MCF 10A (cell line): ENCODE measurements around the gene TMEM209. TPM values are rescaled to one million over a fixed set of nuclear protein-coding genes. Genes with fewer than 3 reads are reported as not detected.

ENCODE experiments used
- BruUV-seq: library from RNA; stranded (reverse); fragments of 400-500 nt; replicated peaks from 2 replicates; lab custom pipeline; 2021; lab: Mats Ljungman, UMichigan
- CTCF ChIA-PET: fragments of 300-600 bp; sonication (Branson Sonifier 250); formaldehyde crosslinking; extraction: SDS; loops from one replicate; lab custom pipeline; 2021; ENCODE audit warnings: antibody characterized with exemption, inconsistent platforms; lab: Yijun Ruan, JAX
- POLR2A ChIA-PET: fragments of 300-600, 350-650 bp; sonication (Branson Sonifier 250); formaldehyde crosslinking; extraction: SDS; loops from one replicate; lab custom pipeline; 2020; ENCODE audit warnings: antibody characterized with exemption, inconsistent platforms; lab: Yijun Ruan, JAX
- DNase-seq: peaks from one replicate; pipeline ENCODE4 v3.0.0-alpha.2; 2018; ENCODE audit not compliant: unreplicated experiment
- H3K27ac Mint-ChIP-seq: one replicate; pipeline ENCODE4 v1.8.0; 2022; ENCODE audit warnings: mild to moderate bottlenecking, low read depth, mixed read lengths; ENCODE audit not compliant: unreplicated experiment
- H3K27me3 Mint-ChIP-seq: one replicate; pipeline ENCODE4 v1.8.0; 2022; ENCODE audit warnings: mixed read lengths; ENCODE audit not compliant: insufficient read depth, unreplicated experiment
- H3K36me3 Mint-ChIP-seq: one replicate; pipeline ENCODE4 v1.8.0; 2022; ENCODE audit warnings: mild to moderate bottlenecking, moderate library complexity, mixed read lengths; ENCODE audit not compliant: insufficient read depth, unreplicated experiment
- H3K4me1 Mint-ChIP-seq: one replicate; pipeline ENCODE4 v1.8.0; 2022; ENCODE audit warnings: mixed read lengths; ENCODE audit not compliant: insufficient read depth, unreplicated experiment
- H3K4me3 Mint-ChIP-seq: one replicate; pipeline ENCODE4 v1.8.0; 2022; ENCODE audit warnings: mild to moderate bottlenecking, moderate library complexity, mixed read lengths; ENCODE audit not compliant: unreplicated experiment
- H3K9me3 Mint-ChIP-seq: one replicate; pipeline ENCODE4 v1.8.0; 2022; ENCODE audit warnings: mixed read lengths; ENCODE audit not compliant: unreplicated experiment
- intact Hi-C: fragments of 100-400 bp; cut with micrococcal nuclease; formaldehyde crosslinking; loops from 2 replicates; pipeline ENCODE4 v1.14.1; 2022
- total RNA-seq: library from RNA; stranded (reverse); gene quantifications from 2 replicates; pipeline ENCODE4 v1.2.3, GENCODE V29; 2022
- TF ChIP-seq, protein P1 (sequence below): fragments of 200-600 bp; IDR thresholded peaks from one replicate; pipeline ENCODE4 v1.8.0; 2022; ENCODE audit warnings: antibody characterized with exemption, mild to moderate bottlenecking; ENCODE audit not compliant: unreplicated experiment

Gene TMEM209
- total RNA-seq, 1 experiment from 2014 or later = 38.3 TPM

DNA sequence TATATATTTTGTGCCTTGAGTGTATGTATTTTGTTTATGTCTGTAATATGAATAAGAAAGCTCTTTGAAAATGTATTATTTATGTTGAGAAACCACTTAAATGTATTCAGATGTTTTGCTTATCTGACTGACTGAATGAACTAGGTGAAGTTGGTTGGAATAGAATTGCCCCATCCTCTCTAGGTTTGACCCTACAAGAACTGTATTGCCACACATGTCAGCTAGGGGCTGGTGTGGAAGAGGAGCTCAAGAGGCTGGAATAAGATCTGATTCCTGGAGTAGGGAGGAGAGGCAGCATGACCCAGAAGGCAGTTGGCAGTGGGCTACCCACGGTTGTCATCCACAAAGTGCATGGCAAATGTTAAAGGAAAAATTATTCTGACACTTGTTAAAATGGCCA lies 11.5 kb upstream of the TMEM209 start:
- POLR2A ChIA-PET = interaction anchor here (0.8 to 1.2 kb wide), 3 partner anchors 12 to 115 kb away, joined by 3 read pairs; partner anchors contain the start of gene TMEM209
- H3K27me3 Mint-ChIP-seq = no peaks in the 10 kb centered on the region
- H3K36me3 Mint-ChIP-seq = no peaks in the 10 kb centered on the region
- H3K4me3 Mint-ChIP-seq = no peak overlapping the region
- no peak overlapping the region for H3K27ac Mint-ChIP-seq
- H3K4me1 Mint-ChIP-seq = no peaks in the 10 kb centered on the region
- CTCF ChIA-PET = interaction anchor here (0.5 to 0.6 kb wide), 2 partner anchors 35 to 270 kb away, joined by 3 read pairs; no protein-coding TSS in a partner anchor
- H3K9me3 Mint-ChIP-seq = no peaks in the 10 kb centered on the region
- no TSS peak for BruUV-seq
- intact Hi-C loops = no loop called here
- TF ChIP-seq, protein P1, sequence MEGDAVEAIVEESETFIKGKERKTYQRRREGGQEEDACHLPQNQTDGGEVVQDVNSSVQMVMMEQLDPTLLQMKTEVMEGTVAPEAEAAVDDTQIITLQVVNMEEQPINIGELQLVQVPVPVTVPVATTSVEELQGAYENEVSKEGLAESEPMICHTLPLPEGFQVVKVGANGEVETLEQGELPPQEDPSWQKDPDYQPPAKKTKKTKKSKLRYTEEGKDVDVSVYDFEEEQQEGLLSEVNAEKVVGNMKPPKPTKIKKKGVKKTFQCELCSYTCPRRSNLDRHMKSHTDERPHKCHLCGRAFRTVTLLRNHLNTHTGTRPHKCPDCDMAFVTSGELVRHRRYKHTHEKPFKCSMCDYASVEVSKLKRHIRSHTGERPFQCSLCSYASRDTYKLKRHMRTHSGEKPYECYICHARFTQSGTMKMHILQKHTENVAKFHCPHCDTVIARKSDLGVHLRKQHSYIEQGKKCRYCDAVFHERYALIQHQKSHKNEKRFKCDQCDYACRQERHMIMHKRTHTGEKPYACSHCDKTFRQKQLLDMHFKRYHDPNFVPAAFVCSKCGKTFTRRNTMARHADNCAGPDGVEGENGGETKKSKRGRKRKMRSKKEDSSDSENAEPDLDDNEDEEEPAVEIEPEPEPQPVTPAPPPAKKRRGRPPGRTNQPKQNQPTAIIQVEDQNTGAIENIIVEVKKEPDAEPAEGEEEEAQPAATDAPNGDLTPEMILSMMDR = no peak
- DNase-seq = no peak

DNA sequence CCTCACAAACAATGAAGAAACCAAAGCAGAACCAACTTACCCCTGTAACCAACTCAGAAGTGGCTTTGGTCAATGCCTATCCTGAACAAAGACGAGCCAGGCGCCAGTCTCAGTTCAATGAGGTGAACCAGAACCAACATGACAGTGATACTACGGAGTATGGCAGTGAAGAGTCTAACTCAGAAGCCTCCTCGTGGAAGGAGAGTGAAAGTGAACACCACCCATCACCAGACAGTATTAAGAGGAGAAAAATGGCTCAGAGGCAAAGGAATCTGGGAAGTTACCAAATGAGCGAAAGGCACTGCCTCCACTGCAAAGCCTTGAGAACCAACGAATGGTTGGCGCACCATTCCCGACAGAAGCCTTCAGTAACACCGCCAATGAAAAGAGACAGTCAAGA lies 10.8 kb upstream of the TMEM209 start:
- no peaks in the 10 kb centered on the region for H3K27me3 Mint-ChIP-seq
- CTCF ChIA-PET = interaction anchor here (0.5 kb wide), 1 partner anchor 35 kb away, joined by 3 read pairs; no protein-coding TSS in a partner anchor
- no peaks in the 10 kb centered on the region for H3K4me1 Mint-ChIP-seq
- TF ChIP-seq, protein P1 = no peak
- intact Hi-C loops = no loop called here
- H3K36me3 Mint-ChIP-seq = no peaks in the 10 kb centered on the region
- no peak overlapping the region for H3K4me3 Mint-ChIP-seq
- BruUV-seq = no TSS peak
- H3K9me3 Mint-ChIP-seq = no peaks in the 10 kb centered on the region
- no peak overlapping the region for H3K27ac Mint-ChIP-seq
- POLR2A ChIA-PET = interaction anchor here (1.2 kb wide), 1 partner anchor 11 kb away, joined by 3 read pairs; the partner anchor contains the start of gene TMEM209
- DNase-seq = no peak

DNA sequence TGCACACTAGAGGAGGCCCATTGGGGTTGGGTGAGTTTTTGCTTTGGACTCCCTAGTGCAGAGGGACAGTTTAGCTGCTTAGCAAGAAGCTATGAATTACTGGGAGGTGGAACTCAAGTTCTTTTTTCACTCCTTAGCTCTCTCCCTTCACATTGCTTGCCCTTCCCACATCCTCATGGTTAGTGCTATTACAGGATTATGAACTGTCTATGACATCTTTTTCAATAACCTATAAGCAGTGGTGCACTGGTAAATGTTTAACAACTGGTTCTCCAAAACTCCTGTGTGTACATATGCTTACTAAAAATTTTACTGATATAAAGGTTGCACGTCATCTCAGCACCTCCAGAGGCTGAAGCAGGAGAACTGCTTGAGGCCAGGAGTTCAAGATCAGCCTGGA lies 8.6 kb upstream of the TMEM209 start:
- Mint-ChIP-seq H3K4me1 (no peaks in the 10 kb centered on the region), H3K27ac (no peak overlapping the region), H3K27me3 (no peaks in the 10 kb centered on the region), H3K4me3 (no peak overlapping the region), H3K36me3 (no peaks in the 10 kb centered on the region), H3K9me3 (no peaks in the 10 kb centered on the region)
- ChIA-PET CTCF (no interaction called here), POLR2A (no interaction called here)
- TF ChIP-seq, protein P1 = no peak
- intact Hi-C loops = no loop called here
- no TSS peak for BruUV-seq
- no peak for DNase-seq

DNA sequence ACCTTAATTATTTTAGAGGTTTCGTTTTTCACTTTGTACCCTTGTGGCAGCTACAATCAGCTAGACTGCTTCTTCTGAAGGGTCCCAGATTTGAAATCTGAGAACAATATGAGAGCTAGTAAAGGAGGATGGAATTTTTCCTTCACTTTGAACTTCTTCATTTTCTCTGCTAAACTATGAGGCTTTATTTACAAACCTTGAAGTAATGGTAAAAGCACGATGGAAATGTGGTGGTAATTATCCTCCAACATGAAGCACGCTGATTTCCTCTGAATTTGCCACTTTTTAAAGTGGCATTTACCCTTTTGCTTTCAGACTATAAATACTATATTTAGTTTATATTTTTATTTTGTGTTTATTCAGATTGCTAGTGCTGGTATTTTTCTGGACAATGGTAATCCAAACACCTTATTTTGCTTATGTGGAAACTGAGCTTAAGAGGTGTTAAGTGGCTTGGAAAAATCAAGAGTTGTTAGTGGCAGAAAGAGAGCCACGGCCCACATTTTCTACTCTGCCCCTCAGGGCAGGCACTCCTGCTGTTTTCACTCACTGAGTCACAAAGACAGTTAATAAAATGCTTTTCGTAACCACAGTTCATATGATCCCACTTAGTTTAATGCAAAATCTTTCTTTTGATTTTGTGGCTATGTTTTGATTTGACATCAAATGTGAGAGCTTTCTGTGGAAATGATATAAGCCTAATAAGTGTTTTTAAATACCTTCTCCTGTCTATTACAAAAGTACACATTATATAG lies 5.2 kb upstream of the TMEM209 start:
- POLR2A ChIA-PET = interaction anchor here (0.6 to 1.9 kb wide), 5 partner anchors 32 to 188 kb away, joined by 3 to 5 read pairs (median 3); partner anchors contain the start of gene CPA2
- intact Hi-C loops = no loop called here
- H3K36me3 Mint-ChIP-seq = peaks cover 6% of the 10 kb centered on the region
- no peaks in the 10 kb centered on the region for H3K9me3 Mint-ChIP-seq
- peak; percentile 45 for DNase-seq
- TF ChIP-seq, protein P1 = no peak
- H3K4me1 Mint-ChIP-seq = peaks cover 6% of the 10 kb centered on the region
- CTCF ChIA-PET = interaction anchor here (0.6 to 1.6 kb wide), 6 partner anchors 16 to 436 kb away, joined by 3 to 6 read pairs (median 4); no protein-coding TSS in a partner anchor
- no peaks in the 10 kb centered on the region for H3K27me3 Mint-ChIP-seq
- no TSS peak for BruUV-seq
- no peak overlapping the region for H3K4me3 Mint-ChIP-seq
- no peak overlapping the region for H3K27ac Mint-ChIP-seq
